ENCODE data around the gene ZNF282. TPM values are rescaled to one million over a fixed set of nuclear protein-coding genes. Genes with fewer than 3 reads are reported as not detected.

Gene ZNF282
- total RNA-seq, 1 experiment from 2014 or later = 39.0 TPM

- Mint-ChIP-seq H3K27me3 (ENCODE audit: low read depth) (no peaks in the 10 kb centered on the region), H3K36me3 (ENCODE audit: insufficient read depth in 1 of 3, low read depth in 3 of 3) (peaks cover 21 to 56% (median 48%) of the 10 kb centered on the region in 3 experiments), H3K4me3 (no peak overlapping the region), H3K9me3 (no peaks in the 10 kb centered on the region), H3K27ac (no peak overlapping the region), H3K4me1 (peaks cover 12 to 15% of the 10 kb centered on the region in 2 experiments)
- H3K23me2 ChIP-seq (ENCODE audit: insufficient read length, low read depth, low read length, poor library complexity, severe bottlenecking) = no peaks in the 10 kb centered on the region
- no peak overlapping the region for H3K4me2 ChIP-seq (ENCODE audit: insufficient read depth, insufficient read length, low read length)
- H4K91ac ChIP-seq (ENCODE audit: insufficient read length, low read depth, low read length) = no peak overlapping the region
- no peak overlapping the region for H3K9ac ChIP-seq (ENCODE audit: extremely low read depth, insufficient read length, low read length)
- H2BK20ac ChIP-seq (ENCODE audit: low read depth, low read length, poor library complexity, severe bottlenecking) = no peak overlapping the region
- H2BK120ac ChIP-seq (ENCODE audit: low read depth, low read length, poor library complexity, severe bottlenecking) = no peak overlapping the region
- H2BK15ac ChIP-seq (ENCODE audit: low read depth, low read length) = no peak overlapping the region
- H4K8ac ChIP-seq (replicated peaks; ENCODE audit: insufficient read length, low read depth, low read length) = no peak overlapping the region
- H3K27me3 ChIP-seq (ENCODE audit: insufficient read depth, low read length) = no peaks in the 10 kb centered on the region
- WGBS (ENCODE audit: extremely low coverage, insufficient read length, low lambda C conversion rate) = no CpG with 5 or more reads among the region's 8 CpGs
- H3K23ac ChIP-seq (ENCODE audit: insufficient read length, low read depth, low read length) = no peak overlapping the region
- H2AFZ ChIP-seq (ENCODE audit: low read length) = no peak overlapping the region
- no peak overlapping the region for H3K14ac ChIP-seq (ENCODE audit: insufficient read depth, low read length)
- no peaks in the 10 kb centered on the region for H3K4me1 ChIP-seq (ENCODE audit: insufficient read depth, low read length)
- no peak overlapping the region for H2BK12ac ChIP-seq (ENCODE audit: insufficient read length, low read depth, low read length)
- DNase-seq = no peak
- no peak overlapping the region for H3T11ph ChIP-seq (ENCODE audit: low read length)
- no peak overlapping the region for H3K27ac ChIP-seq (ENCODE audit: insufficient read length, low read depth, low read length)
- no peak overlapping the region for H3K56ac ChIP-seq (ENCODE audit: insufficient read length, low read depth, low read length)
- H2BK5ac ChIP-seq (ENCODE audit: insufficient read length, low read length) = no peak overlapping the region
- no peak overlapping the region for H3K4ac ChIP-seq (ENCODE audit: low read depth, low read length)
- no peak overlapping the region for H4K5ac ChIP-seq (ENCODE audit: insufficient read length, low read depth, low read length)
- H3K18ac ChIP-seq (ENCODE audit: insufficient read length, low read depth, low read length) = no peak overlapping the region
- H2AK5ac ChIP-seq (ENCODE audit: insufficient read length, low read length) = no peak overlapping the region
- H4K20me1 ChIP-seq (ENCODE audit: control insufficient read depth, insufficient read depth, insufficient read length) = no peaks in the 10 kb centered on the region
- no peak for TF ChIP-seq CTCF (conservative IDR thresholded peaks at IDR 0.05)
- no peaks in the 10 kb centered on the region for H3K9me3 ChIP-seq (ENCODE audit: control insufficient read depth, low read depth, low read length)
- H3K79me2 ChIP-seq (ENCODE audit: insufficient read depth, low read length) = no peaks in the 10 kb centered on the region
- no peaks in the 10 kb centered on the region for H3K79me1 ChIP-seq (ENCODE audit: insufficient read depth, low read depth, low read length, poor library complexity, severe bottlenecking)
Observed at GRCh38 chr7:149223176-149223575, 27.8 kb downstream of the ZNF282 start.

Data from H9 (cell line).